Neural progenitor cell (in vitro differentiated cells): Measurements from ENCODE around the gene KDM6A. TPM values are rescaled to one million over a fixed set of nuclear protein-coding genes. Genes with fewer than 3 reads are reported as not detected.
A peak's percentile ranks its signal among the peaks of the same experiment; 100 is the strongest.

Source experiments
- DNase-seq: peaks from one replicate; pipeline ENCODE4 v3.0.0-alpha.2; 2016; ENCODE audit warnings: low spot score
- H2AFZ ChIP-seq: fragments of 200-600 bp; sonication (generic); replicated peaks from 2 replicates; pipeline ENCODE4 v1.6.1; 2016; ENCODE audit warnings: antibody characterized with exemption
- H3F3A ChIP-seq: fragments of 200-600 bp; sonication (generic); 2 replicates; pipeline ENCODE4 v1.6.1; 2016; ENCODE audit warnings: antibody characterized with exemption, low read depth
- H3K27ac ChIP-seq: fragments of 200-600 bp; sonication (generic); 2 replicates; pipeline ENCODE4 v1.5.1; 2016; ENCODE audit warnings: mild to moderate bottlenecking
- H3K27me3 ChIP-seq: fragments of 200-600 bp; sonication (generic); 2 replicates; pipeline ENCODE4 v1.6.1; 2016; ENCODE audit warnings: mild to moderate bottlenecking, moderate library complexity
- H3K36me3 ChIP-seq: fragments of 200-600 bp; sonication (generic); 2 replicates; pipeline ENCODE4 v1.5.1; 2016
- H3K4me1 ChIP-seq: fragments of 200-600 bp; sonication (generic); 2 replicates; pipeline ENCODE4 v1.6.1; 2016; ENCODE audit warnings: mixed run types
- H3K4me2 ChIP-seq: fragments of 200-600 bp; sonication (generic); 2 replicates; pipeline ENCODE4 v1.6.1; 2016
- H3K4me3 ChIP-seq: fragments of 200-600 bp; sonication (generic); 2 replicates; pipeline ENCODE4 v1.5.1; 2016
- H3K79me2 ChIP-seq: fragments of 200-600 bp; sonication (generic); 2 replicates; pipeline ENCODE4 v1.6.1; 2016; ENCODE audit warnings: low read depth
- H3K9ac ChIP-seq: fragments of 200-600 bp; sonication (generic); 2 replicates; pipeline ENCODE4 v1.6.1; 2016
- H3K9me3 ChIP-seq: fragments of 200-600 bp; sonication (generic); 2 replicates; pipeline ENCODE4 v1.5.1; 2016; ENCODE audit warnings: low read depth
- H4K20me1 ChIP-seq: fragments of 200-600 bp; sonication (generic); 2 replicates; pipeline ENCODE4 v1.6.1; 2016; ENCODE audit warnings: low read depth
- H3K27ac Mint-ChIP-seq: 3 replicates; pipeline ENCODE4 v1.8.0; 2021; ENCODE audit warnings: mixed read lengths
- H3K27me3 Mint-ChIP-seq: 2 replicates; pipeline ENCODE4 v1.8.0; 2022; ENCODE audit warnings: low read depth, mild to moderate bottlenecking, inconsistent platforms, moderate library complexity, mixed read lengths; ENCODE audit not compliant: insufficient read depth
- H3K36me3 Mint-ChIP-seq: 3 replicates; pipeline ENCODE4 v1.8.0; 2021; ENCODE audit warnings: mixed read lengths
- H3K4me1 Mint-ChIP-seq: 3 replicates; pipeline ENCODE4 v1.8.0; 2021; ENCODE audit warnings: mixed read lengths
- H3K4me3 Mint-ChIP-seq: 3 replicates; pipeline ENCODE4 v1.8.0; 2021; ENCODE audit warnings: mild to moderate bottlenecking, moderate library complexity, mixed read lengths
- H3K9me3 Mint-ChIP-seq: 3 replicates; pipeline ENCODE4 v1.8.0; 2020; ENCODE audit warnings: mixed read lengths
- EZH2 ChIP-seq: fragments of 200-600 bp; sonication (generic); IDR thresholded peaks from 2 replicates; pipeline ENCODE4 v1.6.1; 2017; ENCODE audit warnings: antibody characterized with exemption, mild to moderate bottlenecking, moderate library complexity
- EZH2phosphoT487 ChIP-seq: fragments of 200-600 bp; sonication (generic); IDR thresholded peaks from 2 replicates; pipeline ENCODE4 v1.6.1; 2017; ENCODE audit warnings: antibody characterized with exemption
- total RNA-seq: library from RNA; depleted of rRNA; stranded (reverse); fragments of >200 nt; gene quantifications from 2 replicates; pipeline ENCODE4 v1.2.3, GENCODE V29; 2015; ENCODE audit warnings: low replicate concordance
- TF ChIP-seq, protein P1 (sequence below): fragments of 200-600 bp; sonication (generic); IDR thresholded peaks from 2 replicates; pipeline ENCODE4 v1.5.1; 2017; ENCODE audit warnings: antibody characterized with exemption, mild to moderate bottlenecking

Gene KDM6A
- total RNA-seq, 1 donor from 2014 or later, result 56.2 TPM

DNA sequence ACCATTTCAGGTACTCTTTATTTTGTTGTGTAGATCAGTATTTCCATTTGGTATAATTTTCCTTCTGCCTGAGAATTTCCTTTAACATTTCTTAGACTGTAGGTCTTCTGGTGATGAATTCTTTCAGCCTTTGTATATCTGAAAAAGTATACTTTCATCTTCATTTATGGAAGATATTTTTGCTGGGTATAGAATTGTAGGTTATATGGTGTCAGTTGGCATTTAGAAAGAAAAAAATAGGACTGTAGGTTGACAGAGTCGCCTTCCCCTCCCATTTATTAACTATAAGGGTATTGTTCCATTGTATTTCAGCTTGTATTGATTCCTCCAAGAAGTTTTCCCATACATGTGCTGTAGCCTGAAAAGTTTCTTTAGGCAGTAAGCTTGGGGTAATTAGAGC is 71.9 kb downstream of the KDM6A start:
- Mint-ChIP-seq H3K27me3 (no peaks in the 10 kb centered on the region), H3K4me1 (no peaks in the 10 kb centered on the region), H3K36me3 (peaks cover 4% of the 10 kb centered on the region), H3K9me3 (peaks cover 34% of the 10 kb centered on the region), H3K4me3 (no peak overlapping the region), H3K27ac (no peak overlapping the region)
- H3K36me3 ChIP-seq, result peaks cover 6% of the 10 kb centered on the region
- peaks cover 6% of the 10 kb centered on the region for H3K4me1 ChIP-seq
- TF ChIP-seq, protein P1, sequence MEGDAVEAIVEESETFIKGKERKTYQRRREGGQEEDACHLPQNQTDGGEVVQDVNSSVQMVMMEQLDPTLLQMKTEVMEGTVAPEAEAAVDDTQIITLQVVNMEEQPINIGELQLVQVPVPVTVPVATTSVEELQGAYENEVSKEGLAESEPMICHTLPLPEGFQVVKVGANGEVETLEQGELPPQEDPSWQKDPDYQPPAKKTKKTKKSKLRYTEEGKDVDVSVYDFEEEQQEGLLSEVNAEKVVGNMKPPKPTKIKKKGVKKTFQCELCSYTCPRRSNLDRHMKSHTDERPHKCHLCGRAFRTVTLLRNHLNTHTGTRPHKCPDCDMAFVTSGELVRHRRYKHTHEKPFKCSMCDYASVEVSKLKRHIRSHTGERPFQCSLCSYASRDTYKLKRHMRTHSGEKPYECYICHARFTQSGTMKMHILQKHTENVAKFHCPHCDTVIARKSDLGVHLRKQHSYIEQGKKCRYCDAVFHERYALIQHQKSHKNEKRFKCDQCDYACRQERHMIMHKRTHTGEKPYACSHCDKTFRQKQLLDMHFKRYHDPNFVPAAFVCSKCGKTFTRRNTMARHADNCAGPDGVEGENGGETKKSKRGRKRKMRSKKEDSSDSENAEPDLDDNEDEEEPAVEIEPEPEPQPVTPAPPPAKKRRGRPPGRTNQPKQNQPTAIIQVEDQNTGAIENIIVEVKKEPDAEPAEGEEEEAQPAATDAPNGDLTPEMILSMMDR, result no peak
- TF ChIP-seq EZH2 (no peak), EZH2phosphoT487 (no peak)
- no peak overlapping the region for H3K4me3 ChIP-seq
- H3F3A ChIP-seq, result peaks cover 5% of the 10 kb centered on the region
- no peaks in the 10 kb centered on the region for H3K27me3 ChIP-seq
- H3K9ac ChIP-seq, result no peak overlapping the region
- no peak overlapping the region for H2AFZ ChIP-seq
- H3K4me2 ChIP-seq, result no peak overlapping the region
- H3K79me2 ChIP-seq, result peaks cover 100% of the 10 kb centered on the region
- DNase-seq, result no peak
- H3K9me3 ChIP-seq, result no peaks in the 10 kb centered on the region
- no peak overlapping the region for H3K27ac ChIP-seq
- H4K20me1 ChIP-seq, result no peaks in the 10 kb centered on the region

DNA sequence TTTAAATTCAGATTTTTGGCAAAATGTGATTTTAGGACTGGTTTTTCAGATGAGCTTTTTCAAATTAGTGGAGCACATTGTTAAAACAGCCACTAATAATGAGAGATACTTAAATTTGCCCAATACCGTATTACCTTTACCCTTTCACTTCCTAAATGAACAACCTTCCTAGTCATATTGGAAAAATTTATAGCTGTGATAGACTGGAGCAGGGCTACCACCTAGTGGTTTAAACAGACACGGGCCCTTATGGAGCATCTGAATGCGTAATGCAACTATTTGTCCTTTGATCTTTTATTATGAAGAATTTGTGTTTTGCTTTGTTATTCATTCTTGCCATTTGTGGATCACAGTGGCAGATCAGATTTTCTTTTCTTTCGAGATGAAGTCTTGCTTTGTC is 72.7 kb downstream of the KDM6A start:
- peaks cover 100% of the 10 kb centered on the region for H3K79me2 ChIP-seq
- peaks cover 5% of the 10 kb centered on the region for H3F3A ChIP-seq
- H3K4me1 Mint-ChIP-seq, result peaks cover 6% of the 10 kb centered on the region
- H3K4me3 ChIP-seq, result no peak overlapping the region
- no peaks in the 10 kb centered on the region for H3K27me3 ChIP-seq
- no peaks in the 10 kb centered on the region for H4K20me1 ChIP-seq
- H3K9me3 ChIP-seq, result no peaks in the 10 kb centered on the region
- H3K27ac ChIP-seq, result no peak overlapping the region
- TF ChIP-seq EZH2phosphoT487 (no peak), EZH2 (no peak)
- TF ChIP-seq, protein P1, result peak; percentile 21
- DNase-seq, result no peak
- peaks cover 12% of the 10 kb centered on the region for H3K4me1 ChIP-seq
- peaks cover 41% of the 10 kb centered on the region for H3K9me3 Mint-ChIP-seq
- peaks cover 6% of the 10 kb centered on the region for H3K36me3 ChIP-seq
- H3K36me3 Mint-ChIP-seq, result peaks cover 7% of the 10 kb centered on the region
- no peak overlapping the region for H3K9ac ChIP-seq
- no peak overlapping the region for H3K27ac Mint-ChIP-seq
- no peak overlapping the region for H2AFZ ChIP-seq
- H3K4me2 ChIP-seq, result no peak overlapping the region
- peaks cover 3% of the 10 kb centered on the region for H3K27me3 Mint-ChIP-seq
- H3K4me3 Mint-ChIP-seq, result no peak overlapping the region

GRCh38 chrX:44946771-44947170 is 73.8 kb downstream of the KDM6A start:
- no peak overlapping the region for H3K4me3 ChIP-seq
- H3K9ac ChIP-seq, result no peak overlapping the region
- no peak overlapping the region for H3K27ac ChIP-seq
- H3K36me3 ChIP-seq, result peaks cover 6% of the 10 kb centered on the region
- TF ChIP-seq, protein P1, result no peak
- TF ChIP-seq EZH2phosphoT487 (no peak), EZH2 (no peak)
- peaks cover 12% of the 10 kb centered on the region for H3K4me1 ChIP-seq
- Mint-ChIP-seq H3K4me3 (no peak overlapping the region), H3K36me3 (peaks cover 10% of the 10 kb centered on the region), H3K9me3 (peaks cover 46% of the 10 kb centered on the region), H3K4me1 (peaks cover 7% of the 10 kb centered on the region), H3K27me3 (peaks cover 3% of the 10 kb centered on the region), H3K27ac (no peak overlapping the region)
- peaks cover 5% of the 10 kb centered on the region for H3F3A ChIP-seq
- H3K27me3 ChIP-seq, result no peaks in the 10 kb centered on the region
- no peak for DNase-seq
- peaks cover 7% of the 10 kb centered on the region for H4K20me1 ChIP-seq
- H2AFZ ChIP-seq, result no peak overlapping the region
- no peaks in the 10 kb centered on the region for H3K9me3 ChIP-seq
- peaks cover 100% of the 10 kb centered on the region for H3K79me2 ChIP-seq
- H3K4me2 ChIP-seq, result no peak overlapping the region
